Activated CD4-positive, alpha-beta memory T cell treated with anti-CD3 and anti-CD28 coated beads, Interleukin-2, amount 10 ng/mL, durations not matched to agents 7 days and 5 days (primary cell): ENCODE data around the gene SCYGR2. TPM values are rescaled to one million over a fixed set of nuclear protein-coding genes. Genes with fewer than 3 reads are reported as not detected.

Experiments
- CTCF ChIA-PET: fragments of 350-600 bp; sonication (Branson Sonifier 250); formaldehyde crosslinking; loops from one replicate; lab custom pipeline; 2021; ENCODE audit warnings: antibody characterized with exemption, inconsistent platforms; lab: Charles Lee
- POLR2A ChIA-PET: fragments of 350-600 bp; sonication (Branson Sonifier 250); formaldehyde crosslinking; loops from one replicate; lab custom pipeline; 2021; ENCODE audit warnings: antibody characterized with exemption; lab: Charles Lee
- DNase-seq: peaks from one replicate; pipeline ENCODE4 v3.0.0-alpha.2; 2020
- H3K27ac Mint-ChIP-seq: one replicate; pipeline ENCODE4 v1.8.0; 2021; ENCODE audit warnings: mild to moderate bottlenecking, mixed read lengths
- H3K27me3 Mint-ChIP-seq: one replicate; pipeline ENCODE4 v1.8.0; 2021; ENCODE audit warnings: mixed read lengths
- H3K36me3 Mint-ChIP-seq: one replicate; pipeline ENCODE4 v1.8.0; 2021; ENCODE audit warnings: low read depth, mixed read lengths
- H3K4me1 Mint-ChIP-seq: one replicate; pipeline ENCODE4 v1.8.0; 2021; ENCODE audit warnings: mixed read lengths
- H3K4me3 Mint-ChIP-seq: one replicate; pipeline ENCODE4 v1.8.0; 2021; ENCODE audit warnings: mild to moderate bottlenecking, mixed read lengths
- H3K9me3 Mint-ChIP-seq: one replicate; pipeline ENCODE4 v1.8.0; 2021; ENCODE audit warnings: mixed read lengths
- total RNA-seq, 2 experiments: library from RNA; stranded (reverse); gene quantifications; one replicate each; pipeline ENCODE4 v1.2.3, GENCODE V29; 2021

The SCYGR2 gene
- total RNA-seq, 2 experiments from 2014 or later = not detected

DNA sequence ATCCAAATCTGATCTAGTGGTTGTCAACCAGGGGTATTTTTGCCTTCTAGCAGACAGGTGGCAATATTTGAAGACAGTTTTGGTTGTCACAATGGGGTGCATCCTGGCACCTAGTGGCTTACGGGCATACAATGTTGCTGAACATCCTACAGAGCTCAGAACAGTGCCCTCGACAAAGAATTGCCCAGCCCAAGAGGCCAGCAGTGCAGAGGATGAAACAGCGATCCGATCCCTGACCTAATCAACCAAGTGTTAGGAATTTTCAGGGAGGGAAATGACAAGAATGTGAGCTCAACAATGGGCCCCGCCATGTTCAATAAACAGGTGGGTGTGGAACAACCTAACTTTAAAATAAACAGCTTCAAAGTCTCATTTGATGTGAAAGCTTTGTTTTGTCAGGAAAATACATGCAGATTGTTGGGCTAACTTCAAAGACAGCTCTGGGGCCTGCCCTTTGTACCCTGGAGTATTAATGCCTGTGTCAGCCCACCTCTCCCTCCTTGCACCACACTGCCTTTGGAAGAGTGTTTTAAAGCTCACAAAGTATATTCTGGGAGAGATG lies 45.4 kb downstream of the SCYGR2 start:
- POLR2A ChIA-PET = no interaction called here
- H3K27me3 Mint-ChIP-seq = peaks cover 15% of the 10 kb centered on the region
- H3K4me3 Mint-ChIP-seq = no peak overlapping the region
- H3K27ac Mint-ChIP-seq = no peak overlapping the region
- CTCF ChIA-PET = interaction anchor here (0.7 to 0.9 kb wide), 2 partner anchors 15 to 170 kb away, joined by 3 read pairs; no protein-coding TSS in a partner anchor
- no peaks in the 10 kb centered on the region for H3K36me3 Mint-ChIP-seq
- no peak for DNase-seq
- H3K9me3 Mint-ChIP-seq = no peaks in the 10 kb centered on the region
- H3K4me1 Mint-ChIP-seq = no peaks in the 10 kb centered on the region

Other genes starting within 250 kb of the SCYGR2 start
- not detected for gene TM4SF20, start 219.6 kb upstream of the SCYGR2 start, total RNA-seq
- gene SCYGR1, start 210.9 kb upstream of the SCYGR2 start, total RNA-seq = not detected
- gene AGFG1, start 126.7 kb upstream of the SCYGR2 start, total RNA-seq = 10 to 100 TPM; 59.7 to 64.0 TPM
- not detected for gene SCYGR3, start 15.9 kb downstream of the SCYGR2 start, total RNA-seq
- not detected for gene SCYGR4, start 18.6 kb downstream of the SCYGR2 start, total RNA-seq
- gene SCYGR5, start 67.9 kb downstream of the SCYGR2 start, total RNA-seq = not detected
- not detected for gene SLC19A3, start 119.1 kb downstream of the SCYGR2 start, total RNA-seq
- not detected for gene SCYGR6, start 125.9 kb downstream of the SCYGR2 start, total RNA-seq
- gene SCYGR7, start 129.4 kb downstream of the SCYGR2 start, total RNA-seq = not detected
- gene SCYGR8, start 147.0 kb downstream of the SCYGR2 start, total RNA-seq = not detected
- gene CCL20, start 214.9 kb downstream of the SCYGR2 start, total RNA-seq = 1 to 10 TPM; 3.6 to 4.7 TPM